CD4-positive, alpha-beta T cell treated with Interferon gamma for 1 hour (primary cell): ENCODE data around the gene DMGDH.

Experiments
- DNase-seq: peaks from one replicate; pipeline ENCODE4 v3.0.0-alpha.2; 2020

DMGDH gene

GRCh38 chr5:79062436-79062835 lies 7.0 kb downstream of the DMGDH start:
- no peak for DNase-seq

DNA sequence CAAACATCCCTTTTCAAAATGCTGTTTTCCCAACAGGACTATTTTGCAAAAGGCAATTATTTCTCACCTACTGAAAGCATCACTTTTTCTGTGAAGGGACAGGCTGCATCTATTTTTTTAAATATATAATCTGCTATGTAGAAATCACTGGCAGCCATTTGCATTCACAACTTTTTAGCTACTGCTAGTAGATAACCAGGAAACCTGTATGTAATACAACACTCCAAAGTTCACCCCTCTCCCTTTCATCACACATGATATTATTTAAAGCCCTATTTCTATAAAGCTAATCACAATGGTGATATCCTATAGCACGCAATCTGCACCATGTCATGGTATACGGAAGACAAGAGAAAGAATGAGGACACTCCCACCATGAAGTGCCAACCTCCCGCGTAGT lies 9.8 kb downstream of the DMGDH start:
- no peak for DNase-seq

- DNase-seq: no peak
These were observed 12.6 kb downstream of the DMGDH start for GRCh38 chr5:79056847-79057246.

GRCh38 chr5:79055017-79055416 lies 14.5 kb downstream of the DMGDH start:
- no peak for DNase-seq

GRCh38 chr5:79053321-79053720 lies 16.2 kb downstream of the DMGDH start:
- no peak for DNase-seq

DNA sequence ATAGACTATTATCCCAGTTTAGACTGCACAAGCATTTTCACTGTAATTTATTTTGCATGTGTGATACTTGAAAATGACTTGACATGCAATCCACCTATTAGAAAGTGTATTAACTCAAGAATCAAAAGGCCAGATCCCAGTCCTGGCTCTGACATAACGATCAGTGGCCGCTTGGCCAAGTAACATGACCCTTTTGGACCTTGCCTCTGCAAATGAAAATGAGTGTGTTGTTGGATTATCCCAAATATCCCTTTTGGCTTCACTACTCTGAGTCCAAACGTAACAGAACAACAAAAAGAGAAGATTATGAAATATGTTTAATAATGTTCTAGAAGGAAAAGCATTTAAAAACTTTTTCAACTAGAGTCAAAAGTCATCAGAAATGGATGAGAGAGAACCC lies 19.0 kb downstream of the DMGDH start:
- no peak for DNase-seq

- no peak for DNase-seq
These were observed 21.0 kb downstream of the DMGDH start for GRCh38 chr5:79048437-79048836.

DNA sequence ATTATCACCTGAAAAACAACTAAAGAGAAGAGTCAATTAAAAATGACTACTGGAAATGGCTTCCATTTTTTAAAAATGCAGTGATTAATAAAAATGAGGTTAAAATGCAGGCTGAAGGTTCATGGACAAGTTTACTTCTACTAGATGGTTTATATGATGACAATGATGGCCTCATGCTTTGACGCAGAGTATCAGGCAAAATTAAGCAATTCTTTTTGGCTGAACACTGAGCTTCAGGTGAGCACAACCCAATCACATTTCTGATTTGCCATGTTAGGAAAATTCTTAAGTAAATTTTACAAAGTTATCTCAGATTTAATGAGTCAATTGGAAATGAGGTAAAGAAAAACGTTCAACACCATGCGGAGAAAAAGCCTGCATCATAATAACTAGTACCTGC lies 22.3 kb downstream of the DMGDH start:
- DNase-seq: no peak

GRCh38 chr5:79042188-79042587 lies 27.3 kb downstream of the DMGDH start:
- DNase-seq: no peak

- DNase-seq: no peak
These were observed 32.7 kb downstream of the DMGDH start for GRCh38 chr5:79036769-79037168.

- DNase-seq: no peak
These were observed 34.2 kb downstream of the DMGDH start for GRCh38 chr5:79035237-79035636.

DNA sequence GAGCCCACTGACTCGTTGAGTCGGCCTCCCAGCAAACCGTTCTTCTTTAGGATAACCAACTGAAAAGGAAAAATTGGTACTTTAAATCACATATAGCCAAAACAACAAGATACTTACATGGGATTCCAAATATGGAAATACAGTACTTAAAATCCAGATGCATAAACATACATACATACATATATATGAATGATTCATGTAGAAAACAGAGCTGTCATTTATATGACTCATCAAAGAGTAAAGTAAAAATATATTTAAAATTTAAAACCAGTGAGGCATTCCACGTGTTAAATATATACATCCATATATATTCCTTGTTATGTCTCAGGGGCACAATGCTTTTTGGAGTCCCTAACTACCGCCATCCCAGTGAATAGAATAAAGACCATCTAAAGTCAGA lies 36.7 kb downstream of the DMGDH start:
- no peak for DNase-seq

- no peak for DNase-seq
These were observed 37.3 kb downstream of the DMGDH start for GRCh38 chr5:79032031-79032695.

GRCh38 chr5:79031485-79031867 lies 38.0 kb downstream of the DMGDH start:
- no peak for DNase-seq

- DNase-seq: no peak
These were observed 38.6 kb downstream of the DMGDH start for GRCh38 chr5:79030663-79031484.

GRCh38 chr5:79025054-79025472 lies 44.4 kb downstream of the DMGDH start:
- peak; percentile 6 for DNase-seq

DNA sequence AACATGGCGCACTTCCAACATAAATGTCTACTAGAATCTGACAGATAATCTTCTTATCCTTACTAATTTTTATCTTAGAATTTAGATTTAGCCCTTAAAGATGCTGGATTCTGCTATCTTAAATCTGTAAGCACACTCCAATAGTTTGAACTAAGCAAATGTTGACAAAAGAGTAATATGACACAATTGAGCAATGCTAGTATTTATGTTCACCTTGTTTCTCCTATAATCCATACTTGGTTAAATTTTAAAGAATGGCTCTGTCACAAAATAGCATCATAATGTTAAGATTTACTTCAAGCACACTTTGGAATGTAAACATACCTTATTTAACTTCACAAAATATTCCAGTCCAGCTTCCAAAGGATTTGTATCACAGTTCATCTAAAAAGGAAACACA lies 45.5 kb downstream of the DMGDH start:
- no peak for DNase-seq

DNA sequence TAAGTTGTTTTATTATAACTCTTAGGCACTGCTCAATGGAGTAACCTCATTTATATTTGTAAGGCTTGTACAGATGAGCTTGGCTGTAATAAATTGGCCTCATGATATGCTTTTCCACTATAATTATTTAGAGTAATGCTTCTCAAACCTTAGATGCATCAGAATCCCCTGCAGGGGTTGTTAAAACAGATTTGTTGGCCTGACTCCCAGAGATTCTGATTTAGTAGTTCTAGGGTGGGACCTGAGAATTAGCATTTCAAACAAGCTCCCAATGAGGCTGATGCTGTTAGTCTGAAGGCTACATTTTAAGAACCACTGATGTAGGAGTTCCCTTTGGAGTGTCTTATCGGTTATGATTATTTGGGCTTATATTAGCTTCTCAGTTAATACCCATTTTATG lies 46.1 kb downstream of the DMGDH start:
- DNase-seq: no peak

DNA sequence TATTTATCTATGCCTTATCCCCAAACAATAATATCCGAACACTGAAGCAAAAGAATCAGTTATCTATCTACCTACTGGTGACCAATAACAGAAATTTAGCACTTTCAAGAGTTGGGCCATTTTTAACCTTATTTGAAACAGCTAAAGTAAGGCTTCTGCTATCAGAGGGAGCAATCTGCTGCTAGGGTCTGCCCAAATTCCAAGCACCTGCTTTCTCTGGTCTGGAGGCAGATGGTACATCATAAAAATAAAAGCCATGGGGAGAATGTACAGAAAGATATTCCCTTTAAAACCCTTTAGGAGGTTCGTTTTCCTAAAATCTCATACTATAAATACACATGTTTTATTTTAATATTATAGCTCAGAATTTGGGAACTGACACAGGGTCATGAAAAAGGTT lies 46.7 kb downstream of the DMGDH start:
- DNase-seq: no peak

DNA sequence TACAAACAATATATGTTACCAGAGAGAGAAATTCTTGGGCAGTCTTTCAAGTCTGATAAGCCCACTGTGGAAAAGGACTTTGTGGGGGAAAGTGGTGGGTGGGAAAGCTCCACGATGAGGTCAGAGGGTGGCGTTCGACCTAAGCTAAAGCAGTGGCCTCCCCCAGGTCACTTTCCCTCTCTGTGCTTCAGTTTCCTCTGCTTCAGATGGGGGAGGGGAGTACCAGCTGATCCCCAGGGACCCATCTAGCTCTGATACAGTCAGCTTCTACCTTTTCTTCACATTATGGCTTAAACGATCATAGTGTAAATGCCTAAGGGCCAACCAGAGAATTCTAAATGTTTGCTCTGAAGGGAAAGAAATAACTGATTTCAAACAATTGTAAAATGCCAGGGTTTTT lies 47.7 kb downstream of the DMGDH start:
- no peak for DNase-seq

DNA sequence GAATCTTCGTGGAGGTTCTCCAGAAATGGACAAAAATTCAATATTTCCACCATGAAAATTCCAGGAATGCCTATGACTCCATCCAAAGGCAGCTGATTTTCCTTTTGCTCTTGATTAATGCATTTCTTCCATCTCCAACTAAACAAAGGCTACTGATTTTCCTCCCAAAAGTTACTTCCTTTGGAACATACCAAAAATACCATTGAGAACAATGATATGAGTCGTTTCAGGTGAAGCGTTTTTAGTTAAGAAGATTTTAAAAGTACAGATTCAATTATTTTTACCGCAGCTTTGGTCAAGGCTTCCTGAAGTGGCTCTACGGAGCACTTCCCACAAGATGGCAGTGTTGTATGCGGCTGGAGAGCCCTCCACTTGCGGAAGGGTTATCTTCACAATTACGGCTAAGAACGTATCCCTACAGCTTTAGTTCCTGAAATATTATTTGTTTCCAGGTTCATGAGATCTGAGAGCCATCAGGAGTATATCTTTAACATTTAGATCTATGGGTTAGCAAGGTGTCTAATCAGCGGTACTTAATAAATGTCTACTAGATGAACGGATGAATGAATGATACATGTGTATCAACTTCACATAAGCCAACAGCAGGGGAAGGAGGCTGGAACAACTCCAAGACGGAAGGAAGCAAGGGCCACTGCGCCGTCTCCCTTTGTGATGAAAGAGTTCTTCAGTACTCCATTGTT lies 48.5 kb downstream of the DMGDH start:
- DNase-seq: peak; percentile 23

- no peak for DNase-seq
These were observed 54.8 kb downstream of the DMGDH start for GRCh38 chr5:79014631-79015030.

DNA sequence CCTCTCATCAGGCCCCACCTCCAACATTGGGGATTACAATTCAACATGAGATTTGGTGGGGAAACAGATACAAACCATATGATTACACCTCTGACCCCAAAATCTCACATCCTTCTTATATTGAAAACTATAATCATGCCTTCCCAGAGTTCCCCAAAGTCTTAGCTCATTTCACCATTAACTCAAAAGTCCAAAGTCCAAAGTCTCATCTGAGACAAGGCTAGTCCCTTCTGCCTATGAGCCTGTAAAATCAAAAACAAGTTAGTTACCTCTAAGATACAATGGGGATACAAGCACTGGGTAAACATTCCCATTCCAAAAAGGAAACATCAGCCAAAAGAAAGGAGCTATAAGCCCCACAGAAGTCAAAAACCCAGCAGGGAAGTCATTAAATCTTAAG lies 57.6 kb downstream of the DMGDH start:
- DNase-seq: no peak

DNA sequence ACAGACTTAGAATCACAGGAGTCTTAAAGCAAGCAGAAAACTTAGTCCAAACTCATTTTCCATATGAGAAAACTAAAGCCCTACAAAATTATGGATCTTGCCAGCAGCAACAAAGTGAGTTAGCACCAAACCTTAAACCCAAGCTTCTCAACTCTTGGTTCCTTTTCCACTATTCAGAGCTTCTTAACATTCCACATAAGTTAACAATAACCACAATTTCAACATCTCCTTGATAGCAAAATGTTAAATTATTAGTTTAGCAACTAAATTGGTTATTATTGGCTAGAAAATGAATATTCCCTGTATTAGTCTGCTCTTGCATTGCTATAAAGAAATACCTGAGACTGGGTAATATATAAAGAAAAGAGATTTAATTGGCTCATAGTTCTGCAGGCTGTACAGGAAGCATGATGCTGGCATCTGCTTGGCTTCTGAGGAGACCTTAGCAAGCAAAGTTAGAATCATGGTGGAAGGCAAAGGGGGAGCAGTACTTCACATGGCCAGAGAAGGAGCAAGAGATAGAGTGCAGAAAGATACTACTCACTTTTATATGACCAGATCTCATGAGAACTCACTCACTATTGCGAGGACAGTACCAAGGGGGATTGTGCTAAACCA lies 58.1 kb downstream of the DMGDH start:
- DNase-seq: no peak
